ENCODE measurements around the gene SHROOM4.

The SHROOM4 gene

GRCh38 chrX:50780144-50780543 is 33.9 kb downstream of the SHROOM4 start:
- DNase-seq: no peak

GRCh38 chrX:50779694-50780093 is 34.3 kb downstream of the SHROOM4 start:
- no peak for DNase-seq

GRCh38 chrX:50778272-50778671 is 35.7 kb downstream of the SHROOM4 start:
- DNase-seq: no peak

- no peak for DNase-seq
These were observed 37.7 kb downstream of the SHROOM4 start for GRCh38 chrX:50776248-50776647.

- no peak for DNase-seq
These were observed 42.6 kb downstream of the SHROOM4 start for GRCh38 chrX:50771382-50771781.

- no peak for DNase-seq
These were observed 43.3 kb downstream of the SHROOM4 start for GRCh38 chrX:50770702-50771101.

GRCh38 chrX:50769389-50770063 is 44.5 kb downstream of the SHROOM4 start:
- DNase-seq: no peak

- DNase-seq: no peak
These were observed 45.2 kb downstream of the SHROOM4 start for GRCh38 chrX:50768801-50769200.

GRCh38 chrX:50765986-50766385 is 48.0 kb downstream of the SHROOM4 start:
- DNase-seq: no peak

- no peak for DNase-seq
These were observed 51.4 kb downstream of the SHROOM4 start for GRCh38 chrX:50762578-50762977.

GRCh38 chrX:50756276-50756675 is 57.7 kb downstream of the SHROOM4 start:
- DNase-seq: no peak

- DNase-seq: no peak
These were observed 62.9 kb downstream of the SHROOM4 start for GRCh38 chrX:50751091-50751490.

GRCh38 chrX:50747471-50747900 is 66.5 kb downstream of the SHROOM4 start:
- DNase-seq: no peak

GRCh38 chrX:50736656-50737055 is 77.3 kb downstream of the SHROOM4 start:
- DNase-seq: no peak

GRCh38 chrX:50726296-50726695 is 87.7 kb downstream of the SHROOM4 start:
- no peak for DNase-seq

GRCh38 chrX:50725310-50725709 is 88.7 kb downstream of the SHROOM4 start:
- no peak for DNase-seq

GRCh38 chrX:50723006-50723405 is 91.0 kb downstream of the SHROOM4 start:
- no peak for DNase-seq

GRCh38 chrX:50721764-50722521 is 92.1 kb downstream of the SHROOM4 start:
- no peak for DNase-seq

- no peak for DNase-seq
These were observed 94.4 kb downstream of the SHROOM4 start for GRCh38 chrX:50719614-50720013.

- DNase-seq: no peak
These were observed 95.2 kb downstream of the SHROOM4 start for GRCh38 chrX:50718776-50719175.

GRCh38 chrX:50716706-50717105 is 97.3 kb downstream of the SHROOM4 start:
- DNase-seq: no peak

- no peak for DNase-seq
These were observed 101.2 kb downstream of the SHROOM4 start for GRCh38 chrX:50712777-50713176.

- no peak for DNase-seq
These were observed 102.1 kb downstream of the SHROOM4 start for GRCh38 chrX:50711907-50712306.

GRCh38 chrX:50707955-50708699 is 105.9 kb downstream of the SHROOM4 start:
- no peak for DNase-seq

Measured in NCI-H187 (cell line).